Measurements from ENCODE around the gene LHPP.

LHPP gene

DNA sequence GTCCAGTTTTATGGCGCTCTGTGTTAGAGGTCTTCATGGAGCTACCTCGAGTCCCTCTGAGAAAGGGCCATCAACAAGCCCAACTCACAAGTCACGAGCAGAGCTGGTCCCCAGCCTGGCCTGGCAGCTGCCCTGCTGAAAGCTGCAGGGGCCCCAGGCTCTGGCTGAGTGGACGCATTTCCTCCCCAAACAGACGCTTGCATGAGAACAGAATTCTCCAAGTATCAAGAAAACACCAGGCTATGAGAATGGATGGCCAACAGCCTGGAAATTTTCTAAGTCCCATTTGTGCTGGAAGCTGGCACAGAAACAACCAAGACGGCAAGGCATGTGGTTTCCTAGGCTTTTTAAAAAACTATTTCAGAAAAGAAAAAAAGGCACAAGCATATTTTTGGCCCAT lies 167.8 kb downstream of the LHPP start:
- POLR2A ChIA-PET, result no interaction called here
- CTCF ChIA-PET, result no interaction called here
- Histone ChIP-seq H3K4me1 (ENCODE audit: control insufficient read depth, insufficient read depth, low read length) (no peaks in the 10 kb centered on the region), H3K27ac (ENCODE audit: extremely low read depth, low read depth, low read length) (no peak overlapping the region), H3K36me3 (ENCODE audit: control insufficient read depth in 2 of 2, insufficient read depth in 1 of 2, low read length in 2 of 2) (peaks cover 0 to 3% of the 10 kb centered on the region in 2 experiments; a peak in 1 of 3 replicates), H3K4me3 (ENCODE audit: low read depth, low read length) (no peak overlapping the region), H3K9me3 (ENCODE audit: control insufficient read depth, insufficient read depth, low read depth, low read length) (no peaks in the 10 kb centered on the region)
- TF ChIP-seq, protein P1, sequence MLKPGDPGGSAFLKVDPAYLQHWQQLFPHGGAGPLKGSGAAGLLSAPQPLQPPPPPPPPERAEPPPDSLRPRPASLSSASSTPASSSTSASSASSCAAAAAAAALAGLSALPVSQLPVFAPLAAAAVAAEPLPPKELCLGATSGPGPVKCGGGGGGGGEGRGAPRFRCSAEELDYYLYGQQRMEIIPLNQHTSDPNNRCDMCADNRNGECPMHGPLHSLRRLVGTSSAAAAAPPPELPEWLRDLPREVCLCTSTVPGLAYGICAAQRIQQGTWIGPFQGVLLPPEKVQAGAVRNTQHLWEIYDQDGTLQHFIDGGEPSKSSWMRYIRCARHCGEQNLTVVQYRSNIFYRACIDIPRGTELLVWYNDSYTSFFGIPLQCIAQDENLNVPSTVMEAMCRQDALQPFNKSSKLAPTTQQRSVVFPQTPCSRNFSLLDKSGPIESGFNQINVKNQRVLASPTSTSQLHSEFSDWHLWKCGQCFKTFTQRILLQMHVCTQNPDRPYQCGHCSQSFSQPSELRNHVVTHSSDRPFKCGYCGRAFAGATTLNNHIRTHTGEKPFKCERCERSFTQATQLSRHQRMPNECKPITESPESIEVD (tag by site-specific recombination; IDR thresholded peaks at IDR 0.05), result no peak
- TF ChIP-seq ZNF324 (tag by site-specific recombination; IDR thresholded peaks at IDR 0.05) (no peak), ZNF626 (tag by site-specific recombination; IDR thresholded peaks at IDR 0.05) (no peak), ZNF623 (tag by site-specific recombination; IDR thresholded peaks at IDR 0.05) (no peak), ZNF404 (tag by site-specific recombination; IDR thresholded peaks at IDR 0.05) (no peak)

DNA sequence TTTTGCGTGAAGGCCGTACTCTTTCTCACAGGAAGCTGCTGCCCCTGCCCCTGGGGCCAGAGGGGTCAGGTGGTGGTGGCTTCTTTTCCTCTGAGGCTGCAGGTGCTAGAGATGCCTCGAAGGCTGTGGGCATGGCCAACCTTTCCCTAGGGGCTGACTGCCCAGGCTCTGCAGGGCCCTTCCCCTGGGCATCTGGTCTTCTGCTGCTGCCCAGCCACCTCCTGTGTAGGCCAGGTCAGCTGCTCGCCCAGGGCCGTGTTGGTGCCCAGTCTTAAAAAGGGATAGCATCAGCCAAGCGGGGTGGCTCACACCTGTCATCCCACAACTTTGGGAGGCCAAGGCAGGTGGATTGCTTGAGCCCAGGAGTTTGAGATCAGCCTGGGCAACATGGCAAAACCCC lies 168.2 kb downstream of the LHPP start:
- no peak overlapping the region for H3K27ac ChIP-seq (ENCODE audit: extremely low read depth, low read depth, low read length)
- TF ChIP-seq ZNF777 (tag by site-specific recombination; IDR thresholded peaks at IDR 0.05; ENCODE audit: borderline replicate concordance), result no peak
- TF ChIP-seq ZNF132 (tag by site-specific recombination; IDR thresholded peaks at IDR 0.05; ENCODE audit: borderline replicate concordance), result no peak
- TF ChIP-seq, protein P2, sequence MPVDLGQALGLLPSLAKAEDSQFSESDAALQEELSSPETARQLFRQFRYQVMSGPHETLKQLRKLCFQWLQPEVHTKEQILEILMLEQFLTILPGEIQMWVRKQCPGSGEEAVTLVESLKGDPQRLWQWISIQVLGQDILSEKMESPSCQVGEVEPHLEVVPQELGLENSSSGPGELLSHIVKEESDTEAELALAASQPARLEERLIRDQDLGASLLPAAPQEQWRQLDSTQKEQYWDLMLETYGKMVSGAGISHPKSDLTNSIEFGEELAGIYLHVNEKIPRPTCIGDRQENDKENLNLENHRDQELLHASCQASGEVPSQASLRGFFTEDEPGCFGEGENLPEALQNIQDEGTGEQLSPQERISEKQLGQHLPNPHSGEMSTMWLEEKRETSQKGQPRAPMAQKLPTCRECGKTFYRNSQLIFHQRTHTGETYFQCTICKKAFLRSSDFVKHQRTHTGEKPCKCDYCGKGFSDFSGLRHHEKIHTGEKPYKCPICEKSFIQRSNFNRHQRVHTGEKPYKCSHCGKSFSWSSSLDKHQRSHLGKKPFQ (tag by site-specific recombination; IDR thresholded peaks at IDR 0.05), result no peak
- no peak for TF ChIP-seq ZNF112 (tag by site-specific recombination; IDR thresholded peaks at IDR 0.05)
- no peak for TF ChIP-seq ZNF350 (tag by site-specific recombination; IDR thresholded peaks at IDR 0.05)
- no peak for TF ChIP-seq ZNF211 (tag by site-specific recombination; IDR thresholded peaks at IDR 0.05; ENCODE audit: low read depth)
- no peak for TF ChIP-seq ZNF791 (tag by site-specific recombination; IDR thresholded peaks at IDR 0.05)
- no peak for TF ChIP-seq ZNF221 (tag by site-specific recombination; IDR thresholded peaks at IDR 0.05; ENCODE audit: borderline replicate concordance)
- TF ChIP-seq, protein P3, sequence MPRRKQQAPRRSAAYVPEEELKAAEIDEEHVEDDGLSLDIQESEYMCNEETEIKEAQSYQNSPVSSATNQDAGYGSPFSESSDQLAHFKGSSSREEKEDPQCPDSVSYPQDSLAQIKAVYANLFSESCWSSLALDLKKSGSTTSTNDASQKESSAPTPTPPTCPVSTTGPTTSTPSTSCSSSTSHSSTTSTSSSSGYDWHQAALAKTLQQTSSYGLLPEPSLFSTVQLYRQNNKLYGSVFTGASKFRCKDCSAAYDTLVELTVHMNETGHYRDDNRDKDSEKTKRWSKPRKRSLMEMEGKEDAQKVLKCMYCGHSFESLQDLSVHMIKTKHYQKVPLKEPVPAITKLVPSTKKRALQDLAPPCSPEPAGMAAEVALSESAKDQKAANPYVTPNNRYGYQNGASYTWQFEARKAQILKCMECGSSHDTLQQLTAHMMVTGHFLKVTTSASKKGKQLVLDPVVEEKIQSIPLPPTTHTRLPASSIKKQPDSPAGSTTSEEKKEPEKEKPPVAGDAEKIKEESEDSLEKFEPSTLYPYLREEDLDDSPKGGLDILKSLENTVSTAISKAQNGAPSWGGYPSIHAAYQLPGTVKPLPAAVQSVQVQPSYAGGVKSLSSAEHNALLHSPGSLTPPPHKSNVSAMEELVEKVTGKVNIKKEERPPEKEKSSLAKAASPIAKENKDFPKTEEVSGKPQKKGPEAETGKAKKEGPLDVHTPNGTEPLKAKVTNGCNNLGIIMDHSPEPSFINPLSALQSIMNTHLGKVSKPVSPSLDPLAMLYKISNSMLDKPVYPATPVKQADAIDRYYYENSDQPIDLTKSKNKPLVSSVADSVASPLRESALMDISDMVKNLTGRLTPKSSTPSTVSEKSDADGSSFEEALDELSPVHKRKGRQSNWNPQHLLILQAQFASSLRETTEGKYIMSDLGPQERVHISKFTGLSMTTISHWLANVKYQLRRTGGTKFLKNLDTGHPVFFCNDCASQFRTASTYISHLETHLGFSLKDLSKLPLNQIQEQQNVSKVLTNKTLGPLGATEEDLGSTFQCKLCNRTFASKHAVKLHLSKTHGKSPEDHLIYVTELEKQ (tag by site-specific recombination; IDR thresholded peaks at IDR 0.05; ENCODE audit: borderline replicate concordance), result no peak
- TF ChIP-seq, protein P4, sequence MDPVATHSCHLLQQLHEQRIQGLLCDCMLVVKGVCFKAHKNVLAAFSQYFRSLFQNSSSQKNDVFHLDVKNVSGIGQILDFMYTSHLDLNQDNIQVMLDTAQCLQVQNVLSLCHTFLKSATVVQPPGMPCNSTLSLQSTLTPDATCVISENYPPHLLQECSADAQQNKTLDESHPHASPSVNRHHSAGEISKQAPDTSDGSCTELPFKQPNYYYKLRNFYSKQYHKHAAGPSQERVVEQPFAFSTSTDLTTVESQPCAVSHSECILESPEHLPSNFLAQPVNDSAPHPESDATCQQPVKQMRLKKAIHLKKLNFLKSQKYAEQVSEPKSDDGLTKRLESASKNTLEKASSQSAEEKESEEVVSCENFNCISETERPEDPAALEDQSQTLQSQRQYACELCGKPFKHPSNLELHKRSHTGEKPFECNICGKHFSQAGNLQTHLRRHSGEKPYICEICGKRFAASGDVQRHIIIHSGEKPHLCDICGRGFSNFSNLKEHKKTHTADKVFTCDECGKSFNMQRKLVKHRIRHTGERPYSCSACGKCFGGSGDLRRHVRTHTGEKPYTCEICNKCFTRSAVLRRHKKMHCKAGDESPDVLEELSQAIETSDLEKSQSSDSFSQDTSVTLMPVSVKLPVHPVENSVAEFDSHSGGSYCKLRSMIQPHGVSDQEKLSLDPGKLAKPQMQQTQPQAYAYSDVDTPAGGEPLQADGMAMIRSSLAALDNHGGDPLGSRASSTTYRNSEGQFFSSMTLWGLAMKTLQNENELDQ (tag by site-specific recombination; IDR thresholded peaks at IDR 0.05; ENCODE audit: low read depth), result no peak
- TF ChIP-seq, protein P5, sequence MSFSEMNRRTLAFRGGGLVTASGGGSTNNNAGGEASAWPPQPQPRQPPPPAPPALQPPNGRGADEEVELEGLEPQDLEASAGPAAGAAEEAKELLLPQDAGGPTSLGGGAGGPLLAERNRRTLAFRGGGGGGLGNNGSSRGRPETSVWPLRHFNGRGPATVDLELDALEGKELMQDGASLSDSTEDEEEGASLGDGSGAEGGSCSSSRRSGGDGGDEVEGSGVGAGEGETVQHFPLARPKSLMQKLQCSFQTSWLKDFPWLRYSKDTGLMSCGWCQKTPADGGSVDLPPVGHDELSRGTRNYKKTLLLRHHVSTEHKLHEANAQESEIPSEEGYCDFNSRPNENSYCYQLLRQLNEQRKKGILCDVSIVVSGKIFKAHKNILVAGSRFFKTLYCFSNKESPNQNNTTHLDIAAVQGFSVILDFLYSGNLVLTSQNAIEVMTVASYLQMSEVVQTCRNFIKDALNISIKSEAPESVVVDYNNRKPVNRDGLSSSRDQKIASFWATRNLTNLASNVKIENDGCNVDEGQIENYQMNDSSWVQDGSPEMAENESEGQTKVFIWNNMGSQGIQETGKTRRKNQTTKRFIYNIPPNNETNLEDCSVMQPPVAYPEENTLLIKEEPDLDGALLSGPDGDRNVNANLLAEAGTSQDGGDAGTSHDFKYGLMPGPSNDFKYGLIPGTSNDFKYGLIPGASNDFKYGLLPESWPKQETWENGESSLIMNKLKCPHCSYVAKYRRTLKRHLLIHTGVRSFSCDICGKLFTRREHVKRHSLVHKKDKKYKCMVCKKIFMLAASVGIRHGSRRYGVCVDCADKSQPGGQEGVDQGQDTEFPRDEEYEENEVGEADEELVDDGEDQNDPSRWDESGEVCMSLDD (tag by site-specific recombination; IDR thresholded peaks at IDR 0.05), result no peak
- TF ChIP-seq ZBTB21 (tag by site-specific recombination; IDR thresholded peaks at IDR 0.05), result no peak
- no peak for TF ChIP-seq ZNF560 (tag by site-specific recombination; IDR thresholded peaks at IDR 0.05; ENCODE audit: borderline replicate concordance)
- no peak for TF ChIP-seq ZNF394 (tag by site-specific recombination; IDR thresholded peaks at IDR 0.05; ENCODE audit: borderline replicate concordance)
- TF ChIP-seq ZNF311 (tag by site-specific recombination; IDR thresholded peaks at IDR 0.05; ENCODE audit: borderline replicate concordance), result no peak
- TF ChIP-seq, protein P6, sequence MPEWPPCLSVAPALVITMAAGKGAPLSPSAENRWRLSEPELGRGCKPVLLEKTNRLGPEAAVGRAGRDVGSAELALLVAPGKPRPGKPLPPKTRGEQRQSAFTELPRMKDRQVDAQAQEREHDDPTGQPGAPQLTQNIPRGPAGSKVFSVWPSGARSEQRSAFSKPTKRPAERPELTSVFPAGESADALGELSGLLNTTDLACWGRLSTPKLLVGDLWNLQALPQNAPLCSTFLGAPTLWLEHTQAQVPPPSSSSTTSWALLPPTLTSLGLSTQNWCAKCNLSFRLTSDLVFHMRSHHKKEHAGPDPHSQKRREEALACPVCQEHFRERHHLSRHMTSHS (tag by site-specific recombination; IDR thresholded peaks at IDR 0.05), result no peak
- ChIA-PET CTCF (no interaction called here), POLR2A (no interaction called here)
- H3K4me3 ChIP-seq (ENCODE audit: low read depth, low read length), result no peak overlapping the region
- no peaks in the 10 kb centered on the region for H3K9me3 ChIP-seq (ENCODE audit: control insufficient read depth, insufficient read depth, low read depth, low read length)
- peaks cover 0 to 5% of the 10 kb centered on the region in 2 experiments; a peak in 1 of 3 replicates for H3K36me3 ChIP-seq (ENCODE audit: control insufficient read depth in 2 of 2, insufficient read depth in 1 of 2, low read length in 2 of 2)
- H3K4me1 ChIP-seq (ENCODE audit: control insufficient read depth, insufficient read depth, low read length), result no peaks in the 10 kb centered on the region
